ENCODE measurements around the gene TTC21B.

GRCh38 chr2:165837122-165837521 lies 116.5 kb downstream of the TTC21B start:
- no peak for TF ChIP-seq CTCF (IDR thresholded peaks at IDR 0.05; ENCODE audit: borderline replicate concordance, extremely low read depth, low read length, poor library complexity, severe bottlenecking)
- TF ChIP-seq EZH2 (IDR thresholded peaks at IDR 0.05; ENCODE audit: borderline replicate concordance, low read depth, low read length, severe bottlenecking), result no peak
